Dendritic cell treated with granulocyte-macrophage colony-stimulating factor and Interleukin-4, amounts not matched to agents 40 ng/mL and 50 ng/mL, for 4 days (primary cell): ENCODE results near the gene USP24.
"Not testable (repeated sequence)": the region's sequence is repeated elsewhere in the genome, so short reads cannot be mapped to it uniquely, and the experiment has no call there.

Experiments
- H3K27ac Mint-ChIP-seq: one replicate; pipeline ENCODE4 v1.8.0; 2022; ENCODE audit warnings: mild to moderate bottlenecking, mixed read lengths
- H3K27me3 Mint-ChIP-seq: one replicate; pipeline ENCODE4 v1.8.0; 2022; ENCODE audit warnings: mild to moderate bottlenecking, mixed read lengths
- H3K36me3 Mint-ChIP-seq: one replicate; pipeline ENCODE4 v1.8.0; 2022; ENCODE audit warnings: low read depth, mixed read lengths
- H3K4me1 Mint-ChIP-seq: one replicate; pipeline ENCODE4 v1.8.0; 2022; ENCODE audit warnings: low read depth, mixed read lengths
- H3K4me3 Mint-ChIP-seq: one replicate; pipeline ENCODE4 v1.8.0; 2022; ENCODE audit warnings: mild to moderate bottlenecking, moderate library complexity, mixed read lengths
- H3K9me3 Mint-ChIP-seq: one replicate; pipeline ENCODE4 v1.8.0; 2022; ENCODE audit warnings: mixed read lengths
- intact Hi-C: fragments of 100-400 bp; cut with micrococcal nuclease; formaldehyde crosslinking; loops from one replicate; pipeline ENCODE4 v1.15.0; 2022

USP24 gene

DNA sequence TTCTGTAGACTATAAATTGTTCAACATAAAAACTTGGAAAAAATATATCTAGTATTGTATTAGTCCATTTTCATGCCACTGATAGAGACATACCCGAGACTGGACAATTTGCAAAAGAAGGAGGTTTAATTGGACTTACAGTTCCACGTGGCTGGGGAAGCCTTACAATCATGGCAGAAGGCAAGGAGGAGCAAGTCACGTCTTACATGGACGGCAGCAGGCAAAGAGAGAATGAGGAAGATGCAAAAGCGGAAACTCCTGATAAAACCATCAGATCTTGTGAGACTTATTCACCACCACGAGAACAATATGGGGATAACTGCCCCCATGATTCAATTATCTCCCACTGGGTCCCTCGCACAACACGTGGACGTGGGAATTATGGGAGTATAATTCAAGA is 15.4 kb downstream of the USP24 start:
- H3K4me3 Mint-ChIP-seq, H3K9me3 Mint-ChIP-seq, H3K27me3 Mint-ChIP-seq: not testable (repeated sequence)
- peak overlapping the region; percentile 18 for H3K27ac Mint-ChIP-seq
- H3K36me3 Mint-ChIP-seq = peaks cover 21% of the 10 kb centered on the region
- H3K4me1 Mint-ChIP-seq = peaks cover 34% of the 10 kb centered on the region
- intact Hi-C loops = loop anchor here (5.0 kb wide), 1 partner anchor 42 kb away; no protein-coding TSS in a partner anchor

DNA sequence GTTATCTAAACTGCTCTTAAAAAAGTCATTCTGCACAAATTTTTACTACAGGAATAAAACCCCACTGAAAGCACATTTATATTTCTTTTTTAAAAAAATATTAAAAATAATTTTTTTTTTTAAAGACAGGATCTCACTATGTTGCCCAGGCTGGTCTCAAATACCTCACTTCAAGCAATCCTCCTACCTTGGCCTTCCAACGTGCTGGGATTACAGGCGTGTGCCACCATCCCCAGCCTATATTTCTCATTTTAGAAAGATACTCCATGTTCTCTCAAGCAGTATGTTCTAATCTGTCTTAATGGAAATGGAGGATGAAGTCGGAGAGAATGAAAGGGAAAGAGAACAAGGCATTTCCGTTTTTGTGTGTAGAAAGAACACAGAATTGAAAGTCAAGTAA is 17.1 kb downstream of the USP24 start:
- peaks cover 9% of the 10 kb centered on the region for H3K9me3 Mint-ChIP-seq
- intact Hi-C loops = loop anchor here (5.0 kb wide), 1 partner anchor 41 kb away; no protein-coding TSS in a partner anchor
- no peak overlapping the region for H3K27ac Mint-ChIP-seq
- no peaks in the 10 kb centered on the region for H3K27me3 Mint-ChIP-seq
- peaks cover 39% of the 10 kb centered on the region for H3K4me1 Mint-ChIP-seq
- peaks cover 27% of the 10 kb centered on the region for H3K36me3 Mint-ChIP-seq
- H3K4me3 Mint-ChIP-seq = no peak overlapping the region

DNA sequence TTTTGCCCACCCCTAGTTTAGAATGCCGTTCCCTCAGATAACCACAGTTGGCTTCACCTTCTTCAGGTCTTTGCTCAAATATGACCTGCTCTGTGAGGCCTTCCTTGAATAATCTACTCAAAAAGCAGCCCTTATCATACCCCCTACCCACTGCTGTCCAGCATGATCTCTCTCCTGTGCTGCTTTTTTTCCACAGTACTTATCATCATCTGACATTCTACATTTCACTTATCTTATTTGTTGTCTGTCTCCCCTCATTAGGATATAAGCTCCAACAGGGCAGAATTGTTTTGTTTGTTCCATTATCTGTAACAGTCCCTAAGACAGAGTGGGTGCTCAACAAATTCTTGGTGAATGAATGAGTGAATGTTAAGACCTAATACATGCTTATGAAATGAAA is 18.1 kb downstream of the USP24 start:
- H3K4me3 Mint-ChIP-seq = no peak overlapping the region
- intact Hi-C loops = loop anchor here (5.0 kb wide), 1 partner anchor 40 kb away; no protein-coding TSS in a partner anchor
- peaks cover 39% of the 10 kb centered on the region for H3K4me1 Mint-ChIP-seq
- H3K9me3 Mint-ChIP-seq = peaks cover 9% of the 10 kb centered on the region
- peaks cover 27% of the 10 kb centered on the region for H3K36me3 Mint-ChIP-seq
- no peaks in the 10 kb centered on the region for H3K27me3 Mint-ChIP-seq
- H3K27ac Mint-ChIP-seq = no peak overlapping the region

- peaks cover 27% of the 10 kb centered on the region for H3K36me3 Mint-ChIP-seq
- H3K4me3 Mint-ChIP-seq = no peak overlapping the region
- peaks cover 9% of the 10 kb centered on the region for H3K9me3 Mint-ChIP-seq
- no peak overlapping the region for H3K27ac Mint-ChIP-seq
- intact Hi-C loops = loop anchor here (5.0 kb wide), 1 partner anchor 39 kb away; no protein-coding TSS in a partner anchor
- H3K4me1 Mint-ChIP-seq = peaks cover 39% of the 10 kb centered on the region
- no peaks in the 10 kb centered on the region for H3K27me3 Mint-ChIP-seq
Observed at GRCh38 chr1:55196433-55197035, 18.6 kb downstream of the USP24 start.

- Mint-ChIP-seq H3K4me3 (no peak overlapping the region), H3K4me1 (peaks cover 39% of the 10 kb centered on the region), H3K9me3 (peaks cover 9% of the 10 kb centered on the region), H3K36me3 (peaks cover 27% of the 10 kb centered on the region), H3K27me3 (no peaks in the 10 kb centered on the region), H3K27ac (no peak overlapping the region)
- intact Hi-C loops = loop anchor here (5.0 kb wide), 1 partner anchor 38 kb away; no protein-coding TSS in a partner anchor
Observed at GRCh38 chr1:55195521-55196233, 19.5 kb downstream of the USP24 start.

GRCh38 chr1:55194851-55195250 is 20.3 kb downstream of the USP24 start:
- peak overlapping the region; percentile 28 for H3K27ac Mint-ChIP-seq
- H3K36me3 Mint-ChIP-seq = peaks cover 25% of the 10 kb centered on the region
- H3K4me1 Mint-ChIP-seq = peaks cover 38% of the 10 kb centered on the region
- peak overlapping the region; percentile 8 for H3K4me3 Mint-ChIP-seq
- no peaks in the 10 kb centered on the region for H3K27me3 Mint-ChIP-seq
- peaks cover 6% of the 10 kb centered on the region for H3K9me3 Mint-ChIP-seq
- intact Hi-C loops = loop anchor here (5.0 kb wide), 1 partner anchor 38 kb away; no protein-coding TSS in a partner anchor

GRCh38 chr1:55192093-55192492 is 23.1 kb downstream of the USP24 start:
- Mint-ChIP-seq H3K27me3 (no peaks in the 10 kb centered on the region), H3K4me1 (peaks cover 31% of the 10 kb centered on the region), H3K36me3 (peaks cover 6% of the 10 kb centered on the region), H3K27ac (no peak overlapping the region), H3K9me3 (no peaks in the 10 kb centered on the region), H3K4me3 (no peak overlapping the region)
- intact Hi-C loops = no loop called here

DNA sequence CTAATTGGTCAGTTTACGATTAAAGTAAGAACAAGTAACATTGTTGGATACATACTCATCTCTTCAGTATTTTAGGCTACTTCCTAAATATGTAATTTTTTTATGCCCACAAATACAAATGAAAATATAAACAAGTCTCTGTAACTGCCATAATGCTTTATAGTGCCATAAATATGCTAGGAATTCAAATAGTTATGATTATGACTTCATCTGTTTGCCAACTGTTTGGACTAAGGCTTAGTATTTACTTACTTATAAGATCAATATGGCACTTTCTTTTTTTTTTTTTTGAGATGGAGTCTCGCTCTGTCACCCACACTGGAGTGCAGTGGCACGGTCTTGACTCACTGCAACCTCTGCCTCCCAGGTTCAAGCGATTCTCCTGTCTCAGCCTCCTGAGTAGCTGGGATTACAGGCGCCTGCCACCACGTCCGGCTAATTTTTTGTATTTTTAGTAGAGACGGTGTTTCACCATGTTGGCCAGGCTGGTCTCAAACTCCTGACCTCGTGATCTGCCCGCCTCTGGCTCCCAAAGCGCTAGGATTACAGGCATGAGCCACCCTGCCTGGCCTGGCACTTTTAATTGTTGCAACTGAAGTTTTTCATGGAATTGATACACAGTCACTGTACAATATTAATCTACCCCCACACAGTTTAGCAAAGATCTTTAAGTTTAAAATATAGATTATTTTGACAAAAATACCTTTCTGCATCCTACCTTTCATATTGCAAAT is 23.8 kb downstream of the USP24 start:
- intact Hi-C loops, H3K27me3 Mint-ChIP-seq, H3K9me3 Mint-ChIP-seq, H3K36me3 Mint-ChIP-seq, H3K4me3 Mint-ChIP-seq, H3K27ac Mint-ChIP-seq: not testable (repeated sequence)
- peaks cover 31% of the 10 kb centered on the region for H3K4me1 Mint-ChIP-seq

GRCh38 chr1:55190109-55190508 is 25.1 kb downstream of the USP24 start:
- peaks cover 5% of the 10 kb centered on the region for H3K9me3 Mint-ChIP-seq
- peaks cover 14% of the 10 kb centered on the region for H3K36me3 Mint-ChIP-seq
- H3K4me3 Mint-ChIP-seq = no peak overlapping the region
- peaks cover 21% of the 10 kb centered on the region for H3K4me1 Mint-ChIP-seq
- H3K27ac Mint-ChIP-seq = no peak overlapping the region
- no peaks in the 10 kb centered on the region for H3K27me3 Mint-ChIP-seq
- intact Hi-C loops = no loop called here

DNA sequence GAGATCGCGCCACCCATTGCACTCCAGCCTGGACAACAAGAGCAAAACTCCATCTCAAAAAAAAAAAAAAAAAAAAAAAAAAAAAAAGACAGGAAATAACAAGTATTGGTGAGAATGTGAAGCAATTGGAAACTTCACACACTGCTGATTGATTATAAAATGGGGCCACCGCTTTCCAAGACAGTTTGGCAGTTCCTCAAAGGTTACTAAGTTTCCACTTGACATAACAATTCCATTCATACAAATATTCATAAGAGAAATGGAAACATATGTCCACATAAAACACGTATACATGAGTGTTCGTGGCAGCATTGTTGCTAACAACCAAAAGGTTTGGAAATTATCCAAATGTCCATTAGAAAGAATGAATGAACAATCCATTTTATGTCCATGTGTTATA is 26.3 kb downstream of the USP24 start:
- Mint-ChIP-seq H3K27ac (no peak overlapping the region), H3K36me3 (peaks cover 26% of the 10 kb centered on the region), H3K4me1 (peaks cover 12% of the 10 kb centered on the region), H3K27me3 (no peaks in the 10 kb centered on the region), H3K9me3 (peaks cover 17% of the 10 kb centered on the region), H3K4me3 (no peak overlapping the region)
- intact Hi-C loops = no loop called here

DNA sequence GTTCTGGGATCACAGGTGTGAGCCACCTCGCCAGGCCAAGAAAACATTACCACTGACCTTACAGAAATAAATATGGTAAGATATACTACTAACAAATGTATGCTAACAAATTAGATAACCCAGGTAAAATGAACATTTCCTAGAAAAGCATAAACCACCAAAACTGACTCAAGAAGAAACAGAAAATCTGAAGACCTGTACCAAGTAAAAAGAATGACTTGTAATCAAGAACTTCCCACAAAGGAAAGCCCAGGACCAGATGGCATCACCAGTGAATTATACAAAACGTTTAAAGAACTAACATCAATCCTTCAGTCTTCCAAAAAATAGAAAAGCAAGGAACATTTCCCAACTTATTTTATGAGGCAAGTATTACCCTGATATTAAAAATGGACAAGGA is 29.3 kb downstream of the USP24 start:
- no peak overlapping the region for H3K27ac Mint-ChIP-seq
- H3K4me3 Mint-ChIP-seq = no peak overlapping the region
- peaks cover 24% of the 10 kb centered on the region for H3K36me3 Mint-ChIP-seq
- intact Hi-C loops = no loop called here
- H3K9me3 Mint-ChIP-seq = peaks cover 18% of the 10 kb centered on the region
- H3K4me1 Mint-ChIP-seq = peaks cover 17% of the 10 kb centered on the region
- no peaks in the 10 kb centered on the region for H3K27me3 Mint-ChIP-seq

DNA sequence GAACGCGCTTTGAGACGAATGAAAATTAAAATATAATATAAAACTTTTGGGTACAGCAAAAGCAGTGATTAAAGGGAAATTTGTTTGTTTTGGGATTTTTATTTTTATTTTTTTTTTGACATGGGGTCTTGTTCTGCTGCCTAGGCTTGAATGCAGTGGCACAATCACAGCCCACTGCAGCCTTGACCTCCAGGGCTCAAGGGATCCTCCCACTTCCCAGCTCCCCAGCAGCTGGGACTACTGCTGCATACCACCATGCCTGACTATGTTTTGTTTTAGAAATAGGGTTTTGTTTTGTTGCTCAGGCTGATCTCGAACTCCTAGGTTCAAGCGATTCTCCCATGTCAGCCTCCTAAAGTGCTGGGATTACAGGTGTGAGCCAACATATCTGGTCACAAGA is 30.3 kb downstream of the USP24 start:
- no peak overlapping the region for H3K4me3 Mint-ChIP-seq
- intact Hi-C loops = no loop called here
- H3K9me3 Mint-ChIP-seq = peaks cover 18% of the 10 kb centered on the region
- no peaks in the 10 kb centered on the region for H3K27me3 Mint-ChIP-seq
- peaks cover 24% of the 10 kb centered on the region for H3K36me3 Mint-ChIP-seq
- H3K27ac Mint-ChIP-seq = no peak overlapping the region
- peaks cover 26% of the 10 kb centered on the region for H3K4me1 Mint-ChIP-seq

- H3K9me3 Mint-ChIP-seq = peaks cover 18% of the 10 kb centered on the region
- no peak overlapping the region for H3K27ac Mint-ChIP-seq
- intact Hi-C loops = no loop called here
- H3K36me3 Mint-ChIP-seq = peaks cover 30% of the 10 kb centered on the region
- H3K4me3 Mint-ChIP-seq = no peak overlapping the region
- H3K4me1 Mint-ChIP-seq = peaks cover 31% of the 10 kb centered on the region
- H3K27me3 Mint-ChIP-seq = no peaks in the 10 kb centered on the region
Observed at GRCh38 chr1:55181666-55182065, 33.5 kb downstream of the USP24 start.

GRCh38 chr1:55180075-55180670 is 35.0 kb downstream of the USP24 start:
- Mint-ChIP-seq H3K4me1 (peaks cover 26% of the 10 kb centered on the region), H3K36me3 (peaks cover 29% of the 10 kb centered on the region), H3K27me3 (no peaks in the 10 kb centered on the region), H3K27ac (no peak overlapping the region), H3K4me3 (no peak overlapping the region), H3K9me3 (peaks cover 14% of the 10 kb centered on the region)
- intact Hi-C loops = no loop called here
